ENCODE measurements around the gene LILRB4.

GRCh38 chr19:54626757-54627156 is 36.0 kb upstream of the LILRB4 start:
- no peak for TF ChIP-seq EZH2phosphoT487 (IDR thresholded peaks at IDR 0.05; ENCODE audit: insufficient read depth, low read depth)
- TF ChIP-seq EZH2 (IDR thresholded peaks at IDR 0.05; ENCODE audit: insufficient read depth, poor library complexity, severe bottlenecking) = no peak
